Fibroblast of skin of right quadriceps (primary cell): Measurements from ENCODE around the gene ENTPD1.
"Not testable (repeated sequence)": the region's sequence is repeated elsewhere in the genome, so short reads cannot be mapped to it uniquely, and the experiment has no call there.

Source experiments
- DNase-seq: peaks from one replicate; pipeline ENCODE4 v3.0.0-alpha.2; 2013

Gene ENTPD1

GRCh38 chr10:95759233-95759826 is 3.4 kb downstream of the ENTPD1 start:
- DNase-seq = no peak

DNA sequence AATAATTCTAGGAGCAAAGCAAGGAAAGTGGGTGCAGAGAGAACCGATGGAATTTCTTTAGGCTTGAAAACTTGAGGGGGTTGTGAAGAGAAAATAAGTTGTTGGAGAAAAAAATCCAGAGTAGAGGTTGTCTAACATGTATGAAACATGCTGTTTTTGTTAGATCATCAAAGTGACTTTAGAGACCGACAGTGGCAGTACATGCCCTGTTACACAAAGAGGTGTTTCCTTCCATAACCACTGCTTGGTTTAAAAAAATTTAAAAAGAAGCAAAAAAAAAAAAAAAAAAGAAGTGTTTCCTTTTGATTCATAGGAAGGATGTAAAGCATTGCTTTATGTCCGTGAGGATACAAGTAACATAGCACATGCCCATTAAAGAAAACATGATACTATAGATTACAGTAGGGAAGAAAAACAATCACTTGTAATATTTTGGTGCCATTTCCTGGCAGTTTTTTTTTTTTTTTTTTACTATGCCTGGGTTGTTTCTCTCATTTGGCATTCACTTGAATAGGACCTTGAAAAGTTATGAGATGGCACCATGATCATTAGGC is 6.1 kb downstream of the ENTPD1 start:
- no peak for DNase-seq

GRCh38 chr10:95767884-95768556 is 12.1 kb downstream of the ENTPD1 start:
- DNase-seq = no peak

DNA sequence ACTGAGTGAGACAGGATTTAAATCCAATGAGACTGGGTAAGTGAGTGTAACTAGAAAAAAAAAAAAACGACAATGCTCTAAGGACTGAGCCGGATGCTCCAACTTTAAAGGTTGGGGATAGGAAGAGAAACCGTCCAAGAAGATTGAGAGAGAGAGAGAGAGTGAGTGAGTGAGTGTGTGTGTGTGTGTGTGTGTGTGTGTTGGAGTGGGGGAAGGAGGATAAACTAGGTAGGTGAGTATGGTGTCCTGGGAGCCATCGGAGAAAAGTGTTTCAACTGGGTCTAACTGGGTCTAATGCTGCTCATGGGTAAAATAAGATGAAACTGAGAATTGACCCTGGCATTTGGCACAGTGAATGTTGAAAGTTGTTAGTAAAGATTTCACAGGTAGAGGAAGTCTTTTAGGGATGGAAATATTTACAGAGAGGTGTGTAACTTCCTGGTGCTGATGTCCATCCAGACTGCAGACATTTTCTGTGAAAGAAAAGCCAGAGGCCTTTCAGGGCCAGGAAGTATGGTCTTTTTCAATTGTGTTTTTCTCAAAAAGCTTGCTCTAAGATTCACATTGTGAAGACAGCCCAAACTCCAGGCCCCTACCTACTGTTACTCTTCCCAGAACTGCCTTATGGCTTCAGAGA is 14.2 kb downstream of the ENTPD1 start:
- no peak for DNase-seq

GRCh38 chr10:95773454-95773853 is 17.5 kb downstream of the ENTPD1 start:
- not testable (repeated sequence) for DNase-seq

DNA sequence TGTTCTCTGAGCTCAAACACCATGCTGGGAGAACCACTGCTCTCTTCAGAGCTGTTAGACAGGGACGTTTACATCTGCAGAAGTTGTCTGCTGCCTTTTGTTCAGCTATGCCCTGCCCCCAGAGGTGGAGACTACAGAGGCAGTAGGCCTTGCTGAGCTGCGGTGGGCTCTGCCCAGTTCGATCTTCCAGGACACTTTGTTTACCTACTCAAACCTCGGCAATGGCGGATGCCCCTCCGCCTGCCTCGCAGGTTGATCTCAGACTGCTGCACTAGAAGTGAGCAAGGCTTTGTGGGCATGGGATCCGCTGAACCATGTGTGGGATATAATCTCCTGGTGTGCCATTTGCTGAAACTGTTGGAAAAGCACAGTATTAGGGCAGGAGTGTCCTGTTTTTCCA is 21.7 kb downstream of the ENTPD1 start:
- not testable (repeated sequence) for DNase-seq

DNA sequence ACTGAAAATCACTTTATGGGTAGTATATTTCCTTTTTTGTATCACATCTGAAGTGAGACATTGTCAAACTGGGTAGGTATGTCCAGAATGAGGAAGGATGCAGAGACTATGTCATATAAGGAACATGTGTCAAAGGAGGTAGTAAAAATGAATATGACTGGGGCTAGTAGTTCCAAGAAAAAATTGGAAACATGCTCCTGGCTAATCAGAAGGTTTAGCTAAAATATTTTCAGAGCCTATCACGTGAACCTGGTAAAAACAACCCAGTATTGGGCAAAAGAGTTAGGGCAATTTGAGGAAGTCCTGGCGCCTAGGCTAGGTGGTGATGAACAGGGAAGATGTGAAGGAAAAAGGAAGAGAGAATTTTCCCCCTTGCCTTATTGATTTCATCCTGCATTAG is 26.4 kb downstream of the ENTPD1 start:
- DNase-seq = no peak

GRCh38 chr10:95783741-95784140 is 27.8 kb downstream of the ENTPD1 start:
- no peak for DNase-seq

DNA sequence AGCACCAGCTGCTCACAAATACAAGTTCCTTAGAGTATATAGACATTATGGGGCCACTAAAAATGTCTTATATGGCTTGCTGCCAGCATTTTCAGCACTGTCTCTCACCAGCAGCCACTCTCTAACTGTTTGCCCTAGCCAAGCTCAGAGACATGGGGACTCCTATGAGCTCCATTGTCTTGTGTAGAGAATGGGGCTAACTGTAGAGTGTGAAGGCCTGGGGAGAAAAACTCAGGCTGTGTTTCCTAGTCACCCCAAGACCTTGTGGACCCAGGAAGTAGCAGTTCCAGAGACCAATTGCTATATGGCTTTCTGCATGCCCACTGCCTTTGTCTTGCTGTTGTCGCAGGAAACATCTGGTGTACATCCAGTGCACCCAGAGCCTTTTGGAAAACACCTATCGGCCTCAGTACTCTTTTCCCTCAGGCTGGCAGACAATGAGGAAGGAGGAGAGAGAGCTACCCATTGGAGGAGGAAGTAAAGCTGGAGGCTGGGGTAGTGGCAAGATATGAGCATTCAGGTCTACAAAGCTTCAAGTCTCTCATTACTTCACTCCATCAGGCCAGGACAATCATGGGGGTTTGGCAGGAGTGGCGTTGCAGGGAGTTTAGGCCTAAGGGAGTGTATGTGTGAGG is 28.4 kb downstream of the ENTPD1 start:
- DNase-seq = no peak

DNA sequence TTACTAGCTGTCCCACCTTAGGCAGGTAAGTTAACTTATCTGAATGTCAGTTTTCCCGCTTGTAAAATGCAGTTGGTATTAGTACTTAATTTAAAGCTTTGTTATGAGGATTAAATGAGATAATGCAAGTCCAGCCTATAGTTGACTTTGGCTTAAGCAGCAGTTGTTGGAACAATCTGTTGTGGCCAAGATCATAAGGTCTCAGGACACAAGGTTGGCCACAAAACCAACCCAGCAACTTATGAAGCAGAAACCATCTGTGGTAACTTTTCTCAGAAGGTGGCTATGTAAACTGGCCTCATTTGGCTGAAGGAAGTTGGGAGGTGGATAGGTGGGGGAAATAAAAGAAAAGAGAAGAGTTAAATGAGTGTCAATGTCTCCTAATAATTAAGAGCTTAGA is 29.4 kb downstream of the ENTPD1 start:
- no peak for DNase-seq

DNA sequence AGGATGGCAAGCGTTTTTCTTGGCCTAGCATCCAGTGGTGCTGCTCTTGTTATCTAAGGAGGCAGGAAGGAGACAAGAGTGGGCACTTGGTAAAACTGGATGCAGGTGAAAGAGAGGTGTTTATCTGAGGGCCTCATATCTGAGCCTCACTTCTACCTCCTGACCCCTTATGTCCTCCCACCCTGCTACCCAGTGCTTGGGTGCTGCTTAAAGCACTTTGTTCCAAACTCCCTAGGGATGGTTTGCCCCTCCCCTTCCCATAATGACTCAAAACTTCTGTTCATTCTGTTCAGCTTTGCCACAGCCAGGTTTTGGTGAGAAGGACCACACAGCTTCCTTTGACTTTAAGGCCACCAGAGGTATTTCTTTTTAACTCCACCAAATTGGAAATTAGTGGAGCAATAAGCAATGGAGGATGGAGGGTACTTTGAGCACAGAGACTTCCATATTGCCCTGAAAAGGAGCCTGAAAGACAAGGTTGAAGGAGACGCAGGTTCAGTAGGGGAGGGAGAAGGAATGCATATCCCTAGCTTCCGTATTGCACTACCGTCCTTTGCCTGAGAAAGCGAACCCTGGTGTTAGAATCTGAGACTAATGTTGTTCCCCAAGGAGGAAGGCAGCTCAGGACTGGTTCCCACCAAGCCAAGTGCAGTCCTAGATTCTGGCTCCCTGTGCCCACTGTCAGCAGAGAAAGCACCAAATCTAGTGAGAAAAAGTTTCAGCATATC is 30.1 kb downstream of the ENTPD1 start:
- DNase-seq = no peak

GRCh38 chr10:95787447-95787846 is 31.5 kb downstream of the ENTPD1 start:
- DNase-seq = no peak

DNA sequence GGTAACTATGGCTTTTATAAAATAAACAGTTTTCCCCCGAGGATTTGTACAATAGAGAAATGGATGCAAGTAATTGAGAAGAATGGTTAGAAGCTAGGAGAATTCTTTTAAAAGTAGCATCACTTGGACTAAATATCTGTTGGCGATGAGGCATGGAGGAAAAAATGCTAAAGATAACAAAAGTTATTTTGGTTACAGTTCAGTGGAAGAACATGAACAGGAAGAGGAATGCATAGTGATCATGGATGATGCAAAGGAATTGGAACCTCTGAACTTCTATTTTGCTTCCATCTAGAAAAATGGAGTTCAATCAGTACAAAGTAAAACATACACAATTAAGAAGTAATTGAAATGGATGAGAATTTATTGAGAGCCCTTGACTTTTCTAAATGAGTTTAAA is 32.9 kb downstream of the ENTPD1 start:
- DNase-seq = peak; percentile 39

DNA sequence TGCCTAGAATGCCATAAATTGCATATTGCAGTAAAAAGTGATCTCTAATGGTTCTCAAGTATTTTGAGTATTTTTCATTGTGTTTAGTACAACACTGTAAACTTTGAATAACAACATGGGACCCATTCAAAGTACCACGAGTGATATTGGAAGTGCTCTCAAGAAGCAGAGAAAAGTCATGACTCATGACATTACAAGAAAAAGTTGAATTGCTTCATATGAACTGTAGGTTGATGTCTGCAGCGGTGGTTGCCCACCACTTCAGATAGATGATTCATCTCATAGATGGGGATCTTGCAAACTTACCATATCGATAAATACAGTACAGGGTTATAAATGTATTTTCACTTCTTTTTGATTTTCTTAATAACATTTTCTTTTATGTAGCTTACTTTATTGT is 33.9 kb downstream of the ENTPD1 start:
- no peak for DNase-seq

GRCh38 chr10:95790982-95791381 is 35.0 kb downstream of the ENTPD1 start:
- no peak for DNase-seq

GRCh38 chr10:95791425-95791979 is 35.5 kb downstream of the ENTPD1 start:
- no peak for DNase-seq

DNA sequence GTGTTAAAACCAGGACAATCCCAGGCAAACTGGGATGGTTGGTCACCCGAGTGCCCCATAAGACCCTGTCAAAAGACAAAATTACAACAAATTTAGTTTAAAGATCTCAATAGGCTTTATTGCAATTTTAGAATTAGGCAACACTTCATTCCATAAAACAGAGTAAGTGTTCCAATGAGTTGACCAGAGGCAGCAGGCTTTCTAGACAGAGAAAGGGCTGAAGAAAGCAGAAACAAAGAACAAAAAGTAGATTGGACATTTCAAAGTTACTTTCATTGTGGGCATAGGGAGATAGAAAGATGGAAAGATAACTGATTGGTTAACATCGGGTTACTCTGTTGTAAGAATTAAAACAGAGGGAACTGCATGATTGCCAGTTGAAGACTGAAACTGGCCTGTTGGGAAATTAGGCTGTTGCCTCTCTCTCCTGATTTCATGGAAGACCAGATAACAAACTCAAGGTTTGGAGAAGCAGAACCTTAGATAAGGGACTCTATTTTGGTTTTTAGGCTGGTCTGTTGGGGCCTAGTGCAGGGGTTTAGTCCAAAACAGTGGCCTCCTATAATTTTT is 36.3 kb downstream of the ENTPD1 start:
- DNase-seq = no peak

- DNase-seq = peak; percentile 27
These were observed 36.9 kb downstream of the ENTPD1 start for GRCh38 chr10:95792874-95793285.

DNA sequence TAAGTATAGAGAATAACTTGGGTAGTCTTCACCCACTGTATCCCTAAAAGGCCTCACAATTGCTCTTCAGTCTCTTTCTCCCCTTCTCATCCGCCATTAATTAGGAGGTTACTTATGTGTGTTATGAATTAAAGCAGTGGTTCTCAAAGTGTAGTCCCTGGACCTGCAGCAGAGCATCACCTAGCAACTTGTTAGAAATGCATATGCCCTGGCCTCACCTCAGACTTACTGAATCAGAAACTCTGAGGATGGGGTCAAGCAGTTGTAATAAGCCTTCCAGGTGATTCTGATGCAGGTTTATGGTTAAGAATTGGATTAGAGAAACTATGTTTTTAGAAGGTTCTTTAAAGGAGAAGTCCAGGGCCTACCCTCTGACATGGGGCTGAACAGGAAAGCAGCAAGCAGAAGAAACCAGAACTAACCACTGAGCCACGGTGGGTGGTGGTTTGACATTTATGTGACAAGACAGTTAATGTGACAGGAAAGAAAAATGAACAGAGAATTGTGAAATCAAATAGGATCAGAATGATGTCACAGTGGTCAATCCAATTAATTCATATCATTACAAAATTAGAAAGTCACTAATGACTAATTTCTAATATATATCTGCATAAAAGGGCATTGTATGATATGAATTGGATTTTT is 37.6 kb downstream of the ENTPD1 start:
- no peak for DNase-seq

DNA sequence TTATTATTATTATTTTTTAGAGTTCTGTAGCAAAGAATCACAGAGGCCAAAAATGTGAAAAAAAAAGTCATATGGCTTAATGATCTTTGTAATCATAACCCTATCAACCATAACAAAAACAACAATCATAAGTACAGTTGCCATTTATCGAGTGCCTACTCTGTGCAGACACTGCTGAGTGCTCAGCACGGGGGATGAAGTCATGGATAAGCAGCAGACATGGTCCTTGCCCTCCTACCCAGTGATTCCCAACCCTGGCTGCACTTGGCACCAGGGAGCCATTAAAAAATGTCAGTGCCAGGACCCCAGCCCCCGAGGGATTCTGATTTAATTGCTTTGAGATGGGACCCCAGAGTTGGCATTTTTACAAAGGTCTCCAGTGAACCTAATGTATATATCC is 38.2 kb downstream of the ENTPD1 start:
- DNase-seq = no peak

GRCh38 chr10:95795602-95796001 is 39.6 kb downstream of the ENTPD1 start:
- DNase-seq = no peak

DNA sequence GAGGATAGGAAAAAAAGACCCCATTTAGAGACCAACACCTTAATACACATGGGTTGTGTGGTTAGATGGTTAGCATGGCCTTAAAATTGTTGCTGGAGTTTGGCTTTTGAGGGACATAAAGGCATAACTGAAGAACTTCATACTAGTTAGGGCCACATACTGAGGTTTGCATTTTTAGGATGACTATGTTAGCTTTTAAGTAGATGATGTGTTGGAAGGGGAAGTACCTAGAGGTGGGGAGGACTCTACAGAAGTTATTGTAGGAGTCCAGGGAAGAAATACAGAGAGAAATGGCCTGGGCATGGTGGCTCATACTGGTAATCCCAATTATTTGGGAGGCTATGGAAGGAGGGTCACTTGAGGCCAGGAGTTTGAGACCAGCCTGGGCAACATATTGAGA is 40.5 kb downstream of the ENTPD1 start:
- DNase-seq = no peak
